Liver (tissue), 3 donors: ENCODE results near the gene PUS1.

Source experiments
- CTCF ChIP-seq: fragments of 150-350 bp; IDR thresholded peaks from 2 replicates; pipeline ENCODE4 v1.5.1; 2017; ENCODE audit warnings: improper control_type of control experiment, low read depth, low read length; ENCODE audit not compliant: missing input control
- NR2F2 ChIP-seq: IDR thresholded peaks from 2 replicates; pipeline ENCODE4 v1.6.1; 2016; ENCODE audit warnings: antibody characterized with exemption
- RXRA ChIP-seq, 2 donors: IDR thresholded peaks; 2 replicates each; pipeline ENCODE4 v1.6.1; 2017 to 2018; ENCODE audit warnings: antibody characterized with exemption in 2 of 2, mild to moderate bottlenecking in 1 of 2
- TAF1 ChIP-seq: conservative IDR thresholded peaks from 2 replicates; pipeline ENCODE4 v1.6.1; 2016; ENCODE audit warnings: antibody characterized with exemption, mild to moderate bottlenecking
- donor health status: healthy.
- donor health status: healthy.

- TF ChIP-seq TAF1 (no peak), NR2F2 (no peak), CTCF (no peak), RXRA (IDR thresholded peaks at IDR 0.05) (no peak)
Measured at GRCh38 chr12:131959116-131959515, 30.0 kb downstream of the PUS1 start.
